OCI-LY3 (cell line): ENCODE measurements around the gene FNIP2.

Experiments
- H2AFZ ChIP-seq: fragments of 200-600, 300-600 bp; shearing (Covaris generic); 2 replicates; pipeline ENCODE4 v1.6.0; 2014; ENCODE audit warnings: antibody characterized with exemption, low read depth, low read length
- H3K27ac ChIP-seq: fragments of 200-600, 300-600 bp; sonication (generic); 2 replicates; pipeline ENCODE4 v1.5.1; 2014; ENCODE audit warnings: mild to moderate bottlenecking, low read length, moderate library complexity, mixed read lengths
- H3K27me3 ChIP-seq: fragments of 200-600, 300-600 bp; sonication (generic); 2 replicates; pipeline ENCODE4 v1.6.1; 2014; ENCODE audit warnings: low read depth, low read length, mixed read lengths
- H3K36me3 ChIP-seq: fragments of 200-600, 300-600 bp; sonication (generic); replicated peaks from 2 replicates; pipeline ENCODE3; 2014; ENCODE audit warnings: low read depth, low read length, mixed read lengths
- H3K4me1 ChIP-seq: fragments of 300-600, 200-600 bp; sonication (generic); 2 replicates; pipeline ENCODE4 v1.6.1; 2014; ENCODE audit warnings: low read length, mixed read lengths
- H3K4me2 ChIP-seq: fragments of 200-600, 300-600 bp; sonication (generic); 2 replicates; pipeline ENCODE4 v1.6.1; 2014; ENCODE audit warnings: low read length, mixed read lengths
- H3K4me3 ChIP-seq: fragments of 300-600, 200-600 bp; sonication (generic); 2 replicates; pipeline ENCODE4 v1.5.1; 2014; ENCODE audit warnings: antibody characterized with exemption, mild to moderate bottlenecking, low read length, moderate library complexity
- H3K79me2 ChIP-seq: fragments of 300-600, 200-600 bp; shearing (Covaris generic); 2 replicates; pipeline ENCODE4 v1.6.1; 2014; ENCODE audit warnings: mild to moderate bottlenecking, low read length, mixed read lengths
- H3K9ac ChIP-seq: fragments of 300-600, 200-600 bp; shearing (Covaris generic); 2 replicates; pipeline ENCODE4 v1.6.0; 2014; ENCODE audit warnings: mild to moderate bottlenecking, low read length, moderate library complexity
- H3K9me3 ChIP-seq: fragments of 200-600, 300-600 bp; shearing (Covaris generic); 2 replicates; pipeline ENCODE4 v1.6.1; 2014; ENCODE audit warnings: low read length, mixed read lengths; ENCODE audit not compliant: insufficient read depth
- H4K20me1 ChIP-seq: fragments of 200-600, 300-600 bp; sonication (generic); 2 replicates; pipeline ENCODE4 v1.6.1; 2016; ENCODE audit warnings: low read length, mixed read lengths; ENCODE audit not compliant: insufficient read depth
- EZH2phosphoT487 ChIP-seq: fragments of 200-600 bp; shearing (Covaris generic); IDR thresholded peaks from 2 replicates; pipeline ENCODE4 v1.6.1; 2018; ENCODE audit warnings: antibody characterized with exemption, mixed run types, low read depth
- TF ChIP-seq, protein P1 (sequence below): fragments of 200-600, 300-600 bp; sonication (generic); IDR thresholded peaks from 2 replicates; pipeline ENCODE4 v1.5.1; 2014; ENCODE audit warnings: antibody characterized with exemption, low read length, low read depth

FNIP2 gene

DNA sequence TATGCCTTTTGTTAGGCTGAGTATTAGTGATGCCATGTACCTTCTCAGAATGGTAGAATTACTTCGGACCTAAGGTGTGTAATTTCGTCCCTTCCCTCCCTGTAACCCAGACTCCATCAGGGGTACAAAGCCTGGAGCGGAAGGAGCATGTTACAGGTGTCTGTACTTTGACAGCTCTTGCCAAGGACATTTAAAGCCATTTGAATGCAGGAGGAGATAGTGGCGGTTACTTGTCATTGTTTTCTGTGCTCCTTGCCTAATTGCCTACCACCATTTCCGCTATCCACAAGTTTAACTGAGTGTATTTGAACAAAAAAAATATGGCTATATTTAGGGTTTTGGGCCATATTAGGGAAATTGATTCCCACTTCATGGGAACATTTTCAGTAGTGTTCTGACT, 1.8 kb downstream of the FNIP2 start:
- Histone ChIP-seq H3K4me2 (no peak overlapping the region), H3K79me2 (no peaks in the 10 kb centered on the region), H3K27me3 (peaks cover 64% of the 10 kb centered on the region), H3K27ac (no peak overlapping the region), H3K9ac (no peak overlapping the region), H3K36me3 (no peaks in the 10 kb centered on the region), H2AFZ (no peak overlapping the region), H3K9me3 (no peaks in the 10 kb centered on the region), H3K4me3 (no peak overlapping the region), H4K20me1 (no peaks in the 10 kb centered on the region), H3K4me1 (no peaks in the 10 kb centered on the region)
- TF ChIP-seq, protein P1, sequence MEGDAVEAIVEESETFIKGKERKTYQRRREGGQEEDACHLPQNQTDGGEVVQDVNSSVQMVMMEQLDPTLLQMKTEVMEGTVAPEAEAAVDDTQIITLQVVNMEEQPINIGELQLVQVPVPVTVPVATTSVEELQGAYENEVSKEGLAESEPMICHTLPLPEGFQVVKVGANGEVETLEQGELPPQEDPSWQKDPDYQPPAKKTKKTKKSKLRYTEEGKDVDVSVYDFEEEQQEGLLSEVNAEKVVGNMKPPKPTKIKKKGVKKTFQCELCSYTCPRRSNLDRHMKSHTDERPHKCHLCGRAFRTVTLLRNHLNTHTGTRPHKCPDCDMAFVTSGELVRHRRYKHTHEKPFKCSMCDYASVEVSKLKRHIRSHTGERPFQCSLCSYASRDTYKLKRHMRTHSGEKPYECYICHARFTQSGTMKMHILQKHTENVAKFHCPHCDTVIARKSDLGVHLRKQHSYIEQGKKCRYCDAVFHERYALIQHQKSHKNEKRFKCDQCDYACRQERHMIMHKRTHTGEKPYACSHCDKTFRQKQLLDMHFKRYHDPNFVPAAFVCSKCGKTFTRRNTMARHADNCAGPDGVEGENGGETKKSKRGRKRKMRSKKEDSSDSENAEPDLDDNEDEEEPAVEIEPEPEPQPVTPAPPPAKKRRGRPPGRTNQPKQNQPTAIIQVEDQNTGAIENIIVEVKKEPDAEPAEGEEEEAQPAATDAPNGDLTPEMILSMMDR: no peak
- no peak for TF ChIP-seq EZH2phosphoT487

DNA sequence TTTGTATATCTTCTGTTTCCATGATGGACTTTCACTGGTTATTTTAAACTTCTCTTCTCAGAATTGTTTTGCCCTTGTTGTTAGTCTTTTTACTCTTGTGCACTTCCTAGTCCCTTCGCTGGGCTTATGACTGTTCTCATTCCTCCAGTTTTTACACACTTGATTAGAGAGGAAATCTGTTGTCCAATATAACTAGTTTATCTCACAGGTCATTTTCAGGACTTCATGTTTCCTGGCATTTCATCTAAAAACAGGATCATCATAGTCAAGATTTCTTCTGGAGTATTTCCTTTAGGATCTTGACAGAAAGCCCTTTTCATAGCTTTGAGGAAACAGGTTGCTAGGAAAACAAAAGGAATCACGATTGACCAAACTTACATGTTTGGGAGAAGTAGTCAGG, 3.0 kb downstream of the FNIP2 start:
- Histone ChIP-seq H3K27ac (no peak overlapping the region), H3K36me3 (no peaks in the 10 kb centered on the region), H3K27me3 (peaks cover 67% of the 10 kb centered on the region), H3K4me1 (no peaks in the 10 kb centered on the region), H3K4me3 (no peak overlapping the region), H3K79me2 (no peaks in the 10 kb centered on the region), H3K4me2 (no peak overlapping the region), H2AFZ (no peak overlapping the region), H4K20me1 (no peaks in the 10 kb centered on the region), H3K9me3 (no peaks in the 10 kb centered on the region), H3K9ac (no peak overlapping the region)
- no peak for TF ChIP-seq EZH2phosphoT487
- TF ChIP-seq, protein P1: no peak

DNA sequence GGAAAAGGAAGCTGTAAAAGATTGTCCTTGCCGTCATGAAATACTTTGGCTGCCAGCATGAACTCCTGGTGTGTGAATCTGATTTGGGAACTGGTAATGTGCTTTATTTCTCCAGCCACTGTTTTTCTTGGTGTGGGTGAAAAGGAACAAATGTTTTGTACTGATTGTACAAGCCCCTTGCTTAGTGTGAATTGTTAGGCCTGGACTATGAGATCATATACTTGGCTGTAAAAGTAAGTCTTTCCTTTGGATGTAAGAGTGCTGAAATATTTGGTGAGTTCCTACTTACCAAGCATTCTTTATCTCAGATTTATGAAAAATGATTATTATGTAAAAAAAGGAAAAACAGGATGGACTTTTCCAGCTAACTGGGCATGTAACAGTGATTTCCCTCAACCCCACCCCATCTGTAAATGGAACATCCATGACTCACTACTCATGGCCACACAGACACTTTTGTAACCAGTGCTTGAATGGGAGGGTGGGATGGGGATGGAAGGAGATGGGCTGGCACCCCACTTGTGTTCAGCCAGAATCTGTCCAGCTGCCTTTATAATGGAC, 6.3 kb downstream of the FNIP2 start:
- H3K9me3 ChIP-seq: no peaks in the 10 kb centered on the region
- TF ChIP-seq EZH2phosphoT487: no peak
- TF ChIP-seq, protein P1: no peak
- H3K27ac ChIP-seq: no peak overlapping the region
- H2AFZ ChIP-seq: no peak overlapping the region
- no peaks in the 10 kb centered on the region for H3K79me2 ChIP-seq
- no peak overlapping the region for H3K4me3 ChIP-seq
- no peak overlapping the region for H3K9ac ChIP-seq
- H3K27me3 ChIP-seq: peaks cover 70% of the 10 kb centered on the region
- peaks cover 7% of the 10 kb centered on the region for H3K4me1 ChIP-seq
- no peaks in the 10 kb centered on the region for H3K36me3 ChIP-seq
- H4K20me1 ChIP-seq: no peaks in the 10 kb centered on the region
- H3K4me2 ChIP-seq: no peak overlapping the region

DNA sequence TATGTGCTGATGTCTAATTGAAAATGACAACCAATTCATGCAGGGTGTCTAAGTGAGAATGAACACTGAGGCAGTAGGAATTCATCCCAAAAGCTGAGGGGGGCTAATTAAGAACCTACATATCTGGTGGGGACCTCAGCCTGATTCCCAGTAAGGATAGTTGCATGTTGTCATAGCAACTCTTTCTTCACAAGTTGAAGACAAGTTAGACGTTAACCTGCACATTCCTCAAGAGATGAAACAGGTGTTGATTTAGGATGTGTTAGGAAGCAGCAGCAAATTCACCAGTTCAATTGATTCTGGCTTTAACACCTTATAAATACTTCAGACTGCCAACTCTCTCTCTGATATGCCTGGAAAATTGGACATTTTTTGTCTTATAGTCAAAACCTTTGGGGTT, 7.3 kb downstream of the FNIP2 start:
- peaks cover 63% of the 10 kb centered on the region for H3K27me3 ChIP-seq
- no peak overlapping the region for H3K4me2 ChIP-seq
- H3K9ac ChIP-seq: no peak overlapping the region
- H4K20me1 ChIP-seq: no peaks in the 10 kb centered on the region
- H3K27ac ChIP-seq: no peak overlapping the region
- TF ChIP-seq, protein P1: no peak
- TF ChIP-seq EZH2phosphoT487: no peak
- H3K79me2 ChIP-seq: no peaks in the 10 kb centered on the region
- no peak overlapping the region for H3K4me3 ChIP-seq
- no peaks in the 10 kb centered on the region for H3K36me3 ChIP-seq
- H3K9me3 ChIP-seq: no peaks in the 10 kb centered on the region
- no peak overlapping the region for H2AFZ ChIP-seq
- peaks cover 7% of the 10 kb centered on the region for H3K4me1 ChIP-seq
